ENCODE data around the gene KCNE4.

DNA sequence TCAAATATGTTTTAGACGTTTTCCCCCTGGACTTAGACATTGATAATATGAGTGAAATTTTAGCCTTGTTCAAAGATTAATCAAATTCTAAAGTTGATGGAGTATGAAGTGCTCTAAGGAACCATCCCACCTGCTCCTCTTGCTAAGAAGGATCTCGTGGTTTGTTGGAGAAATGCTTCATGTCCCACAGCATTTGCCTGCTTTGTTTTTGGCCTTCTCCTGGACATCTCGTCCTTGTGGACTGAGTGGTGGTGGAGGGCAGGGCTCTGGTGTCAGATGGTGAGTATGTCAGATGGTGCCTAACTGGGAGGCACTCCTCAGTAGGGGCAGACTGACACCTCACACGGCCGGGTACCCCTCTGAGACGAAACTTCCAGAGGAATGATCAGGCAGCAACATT, 39.7 kb upstream of the KCNE4 start:
- TF ChIP-seq POLR2AphosphoS5 (IDR thresholded peaks at IDR 0.05; ENCODE audit: low read depth, low read length), result no peak
- no peak for TF ChIP-seq RCOR1 (IDR thresholded peaks at IDR 0.05; ENCODE audit: low read length)
- TF ChIP-seq, protein P1, sequence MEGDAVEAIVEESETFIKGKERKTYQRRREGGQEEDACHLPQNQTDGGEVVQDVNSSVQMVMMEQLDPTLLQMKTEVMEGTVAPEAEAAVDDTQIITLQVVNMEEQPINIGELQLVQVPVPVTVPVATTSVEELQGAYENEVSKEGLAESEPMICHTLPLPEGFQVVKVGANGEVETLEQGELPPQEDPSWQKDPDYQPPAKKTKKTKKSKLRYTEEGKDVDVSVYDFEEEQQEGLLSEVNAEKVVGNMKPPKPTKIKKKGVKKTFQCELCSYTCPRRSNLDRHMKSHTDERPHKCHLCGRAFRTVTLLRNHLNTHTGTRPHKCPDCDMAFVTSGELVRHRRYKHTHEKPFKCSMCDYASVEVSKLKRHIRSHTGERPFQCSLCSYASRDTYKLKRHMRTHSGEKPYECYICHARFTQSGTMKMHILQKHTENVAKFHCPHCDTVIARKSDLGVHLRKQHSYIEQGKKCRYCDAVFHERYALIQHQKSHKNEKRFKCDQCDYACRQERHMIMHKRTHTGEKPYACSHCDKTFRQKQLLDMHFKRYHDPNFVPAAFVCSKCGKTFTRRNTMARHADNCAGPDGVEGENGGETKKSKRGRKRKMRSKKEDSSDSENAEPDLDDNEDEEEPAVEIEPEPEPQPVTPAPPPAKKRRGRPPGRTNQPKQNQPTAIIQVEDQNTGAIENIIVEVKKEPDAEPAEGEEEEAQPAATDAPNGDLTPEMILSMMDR (IDR thresholded peaks at IDR 0.05), result no peak
- TF ChIP-seq MXI1 (IDR thresholded peaks at IDR 0.05; ENCODE audit: low read depth, low read length), result no peak
- TF ChIP-seq FOXJ3 (CRISPR knock-in tag; IDR thresholded peaks at IDR 0.05), result no peak
- TF ChIP-seq, protein P2, sequence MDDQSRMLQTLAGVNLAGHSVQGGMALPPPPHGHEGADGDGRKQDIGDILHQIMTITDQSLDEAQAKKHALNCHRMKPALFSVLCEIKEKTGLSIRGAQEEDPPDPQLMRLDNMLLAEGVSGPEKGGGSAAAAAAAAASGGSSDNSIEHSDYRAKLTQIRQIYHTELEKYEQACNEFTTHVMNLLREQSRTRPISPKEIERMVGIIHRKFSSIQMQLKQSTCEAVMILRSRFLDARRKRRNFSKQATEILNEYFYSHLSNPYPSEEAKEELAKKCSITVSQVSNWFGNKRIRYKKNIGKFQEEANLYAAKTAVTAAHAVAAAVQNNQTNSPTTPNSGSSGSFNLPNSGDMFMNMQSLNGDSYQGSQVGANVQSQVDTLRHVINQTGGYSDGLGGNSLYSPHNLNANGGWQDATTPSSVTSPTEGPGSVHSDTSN (IDR thresholded peaks at IDR 0.05), result no peak
- TF ChIP-seq SIN3A (IDR thresholded peaks at IDR 0.05; ENCODE audit: borderline replicate concordance, low read depth, low read length), result no peak
- TF ChIP-seq GABPA (IDR thresholded peaks at IDR 0.05; ENCODE audit: low read depth), result no peak
- no peak for TF ChIP-seq CHD2 (IDR thresholded peaks at IDR 0.05; ENCODE audit: low read length, partially characterized antibody)
- TF ChIP-seq EP300 (IDR thresholded peaks at IDR 0.05; ENCODE audit: borderline replicate concordance in 1 of 2, low read depth in 1 of 2, low read length in 1 of 2), result no peak

All from SK-N-SH (cell line).